Natural killer cell (primary cell): ENCODE measurements around the gene MTR. TPM values are rescaled to one million over a fixed set of nuclear protein-coding genes. Genes with fewer than 3 reads are reported as not detected.

Experiments
- ATAC-seq, 3 donors: fragments of 150-1000 bp in 2 of 3; fragments of 200-7000 bp in 1 of 3; cut with Tn5 transposase; 1 replicate in 1 of 3; 2 replicates in 2 of 3; pipeline ENCODE4 v1.10.0; 2021; ENCODE audit warnings: mild to moderate bottlenecking in 2 of 3, moderate library complexity in 2 of 3
- DNase-seq, 2 donors: peaks; one replicate each; pipeline versions ENCODE4 v3.0.0 to v3.0.0-alpha.2; 2013 to 2021; ENCODE audit warnings: mixed read lengths in 1 of 2
- H3K27ac ChIP-seq: one replicate; pipeline ENCODE4 v1.5.1; 2013; ENCODE audit warnings: mild to moderate bottlenecking, low read length
- H3K27me3 ChIP-seq: one replicate; pipeline ENCODE4 v1.6.1; 2013; ENCODE audit warnings: low read length; ENCODE audit not compliant: control insufficient read depth, insufficient read depth
- H3K36me3 ChIP-seq: one replicate; pipeline ENCODE4 v1.6.1; 2013; ENCODE audit warnings: low read length; ENCODE audit not compliant: control insufficient read depth, insufficient read depth
- H3K4me1 ChIP-seq: one replicate; pipeline ENCODE4 v1.6.1; 2013; ENCODE audit warnings: low read length; ENCODE audit not compliant: control insufficient read depth, insufficient read depth
- H3K4me3 ChIP-seq: one replicate; pipeline ENCODE4 v1.5.1; 2013; ENCODE audit warnings: low read length
- H3K9me3 ChIP-seq: one replicate; pipeline ENCODE4 v1.6.1; 2013; ENCODE audit warnings: low read length; ENCODE audit not compliant: control insufficient read depth, insufficient read depth
- H3K27ac Mint-ChIP-seq, 2 donors: one replicate each; pipeline ENCODE4 v1.8.0; 2022; ENCODE audit warnings: mild to moderate bottlenecking in 2 of 2, mixed read lengths in 2 of 2, moderate library complexity in 1 of 2
- H3K27me3 Mint-ChIP-seq, 2 donors: one replicate each; pipeline ENCODE4 v1.8.0; 2022; ENCODE audit warnings: low read depth in 2 of 2, mixed read lengths in 2 of 2
- H3K36me3 Mint-ChIP-seq: one replicate; pipeline ENCODE4 v1.8.0; 2022; ENCODE audit warnings: mixed read lengths
- H3K4me1 Mint-ChIP-seq, 2 donors: one replicate each; pipeline ENCODE4 v1.8.0; 2022; ENCODE audit warnings: mixed read lengths in 2 of 2
- H3K4me3 Mint-ChIP-seq: one replicate; pipeline ENCODE4 v1.8.0; 2022; ENCODE audit warnings: mild to moderate bottlenecking, moderate library complexity, mixed read lengths
- H3K9me3 Mint-ChIP-seq, 2 donors: one replicate each; pipeline ENCODE4 v1.8.0; 2022; ENCODE audit warnings: mixed read lengths in 2 of 2
- CTCF ChIP-seq: fragments of 200-600 bp; IDR thresholded peaks from one replicate; pipeline ENCODE4 v1.8.0; 2022; ENCODE audit warnings: antibody characterized with exemption
- WGBS: methylation state at CpG from one replicate; pipeline ENCODE4 v1.1.7; 2013; ENCODE audit warnings: missing lambda C conversion rate; ENCODE audit not compliant: insufficient coverage; 5-methylcytosine and 5-hydroxymethylcytosine counted together
- intact Hi-C: fragments of 100-400 bp; cut with micrococcal nuclease; formaldehyde crosslinking; loops from one replicate; pipeline ENCODE4 v1.14.2; 2022
- total RNA-seq, 4 donors: library from RNA; stranded (reverse); fragments of 120-200 nt in 1 of 4; gene quantifications; one replicate each; pipeline versions ENCODE4 v1.2.3 to v1.2.4, GENCODE V29; 2013 to 2022

The MTR gene
- total RNA-seq, 3 donors from 2014 or later (not counting 1 experiment from before 2014, with no cell fraction given) = 28.4 to 41.1 (median 38.4) TPM

- Histone ChIP-seq H3K4me1 (no peaks in the 10 kb centered on the region), H3K9me3 (no peaks in the 10 kb centered on the region), H3K4me3 (no peak overlapping the region), H3K27ac (no peak overlapping the region), H3K36me3 (peaks cover 48% of the 10 kb centered on the region), H3K27me3 (no peaks in the 10 kb centered on the region)
- DNase-seq (no peak), ATAC-seq (no peak)
- H3K4me1 Mint-ChIP-seq = no peaks in the 10 kb centered on the region
- H3K36me3 Mint-ChIP-seq = peaks cover 14% of the 10 kb centered on the region
- TF ChIP-seq CTCF = no peak
- intact Hi-C loops = no loop called here
- 100% methylated on average over 2 of the region's 2 CpGs for WGBS
- no peak overlapping the region for H3K27ac Mint-ChIP-seq
- no peaks in the 10 kb centered on the region for H3K9me3 Mint-ChIP-seq
- H3K27me3 Mint-ChIP-seq = no peaks in the 10 kb centered on the region
- H3K4me3 Mint-ChIP-seq = no peak overlapping the region
These were observed 46.2 kb downstream of the MTR start for GRCh38 chr1:236841341-236841740.

DNA sequence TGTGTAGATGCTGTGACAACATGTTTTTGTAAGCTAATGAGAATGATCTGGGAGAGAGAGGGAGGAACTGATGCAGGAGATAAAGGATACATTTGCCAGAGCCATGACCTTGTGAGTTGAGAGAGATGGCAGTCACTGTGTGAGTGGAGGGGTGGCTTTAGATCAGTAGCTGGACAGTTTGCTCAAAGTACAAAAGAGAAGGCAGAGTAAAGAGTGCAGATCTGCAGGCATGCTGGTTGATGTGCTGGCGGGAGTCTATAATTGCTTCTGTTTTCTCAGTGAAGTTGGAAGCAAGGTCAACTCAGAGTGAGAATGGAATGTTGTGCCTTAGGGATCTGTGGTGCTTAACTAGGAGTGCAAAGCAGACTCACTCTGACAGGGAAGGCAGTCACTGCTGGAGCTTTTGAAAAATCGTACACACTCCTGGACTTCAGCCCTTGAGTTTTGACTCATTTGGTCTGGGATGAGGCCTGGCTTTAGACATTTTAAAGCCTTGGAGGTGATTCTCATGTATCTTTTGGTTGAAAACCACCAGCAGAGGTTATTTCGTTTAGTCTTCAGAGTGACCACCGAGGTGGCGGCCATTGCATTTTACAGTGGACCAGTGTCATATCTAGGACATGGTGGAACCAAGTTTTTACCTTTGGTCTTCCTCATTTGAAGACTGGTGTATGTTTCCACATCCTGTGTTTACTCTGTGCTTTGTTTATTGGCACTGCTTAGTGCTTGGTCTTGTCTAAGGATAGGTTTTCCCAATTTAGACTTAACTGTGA lies 49.6 kb downstream of the MTR start:
- no peaks in the 10 kb centered on the region for H3K4me1 ChIP-seq
- no peak for ATAC-seq
- intact Hi-C loops = no loop called here

GRCh38 chr1:236845830-236846229 lies 50.7 kb downstream of the MTR start:
- DNase-seq (no peak), ATAC-seq (no peak)
- Histone ChIP-seq H3K36me3 (peaks cover 27% of the 10 kb centered on the region), H3K27me3 (no peaks in the 10 kb centered on the region), H3K27ac (no peak overlapping the region), H3K9me3 (no peaks in the 10 kb centered on the region), H3K4me3 (no peak overlapping the region), H3K4me1 (no peaks in the 10 kb centered on the region)
- H3K27me3 Mint-ChIP-seq = no peaks in the 10 kb centered on the region
- no peak for TF ChIP-seq CTCF
- intact Hi-C loops = no loop called here
- no peak overlapping the region for H3K4me3 Mint-ChIP-seq
- peaks cover 0 to 14% of the 10 kb centered on the region in 2 donors for H3K4me1 Mint-ChIP-seq
- H3K27ac Mint-ChIP-seq = no peak overlapping the region
- H3K36me3 Mint-ChIP-seq = peaks cover 7% of the 10 kb centered on the region
- WGBS = 100% methylated on average over 1 of the region's 2 CpGs
- no peaks in the 10 kb centered on the region for H3K9me3 Mint-ChIP-seq

More for the DNA sequence above, 49.6 kb downstream of the MTR start:
- Mint-ChIP-seq H3K36me3 (peaks cover 7% of the 10 kb centered on the region), H3K27me3 (no peaks in the 10 kb centered on the region), H3K4me3 (no peak overlapping the region), H3K9me3 (no peaks in the 10 kb centered on the region), H3K27ac (no peak overlapping the region), H3K4me1 (peaks cover 0 to 14% of the 10 kb centered on the region in 2 donors)
- DNase-seq = no peak
- Histone ChIP-seq H3K36me3 (peaks cover 33% of the 10 kb centered on the region), H3K27me3 (no peaks in the 10 kb centered on the region), H3K4me3 (no peak overlapping the region), H3K27ac (no peak overlapping the region), H3K9me3 (no peaks in the 10 kb centered on the region)
- TF ChIP-seq CTCF = no peak
- WGBS = 99% methylated on average over 5 of the region's 5 CpGs
